IPS-NIHi7 (cell line): ENCODE data around the gene LRP1.

ENCODE experiments used
- DNase-seq: peaks from one replicate; pipeline ENCODE4 v3.0.0; 2012; ENCODE audit warnings: mixed read lengths; ENCODE audit errors: extremely low spot score

The LRP1 gene

GRCh38 chr12:57173683-57174082 is 45.4 kb downstream of the LRP1 start:
- DNase-seq, result no peak

GRCh38 chr12:57175428-57176138 is 47.3 kb downstream of the LRP1 start:
- peak; percentile 93 for DNase-seq

- no peak for DNase-seq
Observed at GRCh38 chr12:57176139-57176477, 47.8 kb downstream of the LRP1 start.

- DNase-seq, result no peak
Observed at GRCh38 chr12:57176846-57177245, 48.6 kb downstream of the LRP1 start.

GRCh38 chr12:57177354-57177753 is 49.1 kb downstream of the LRP1 start:
- no peak for DNase-seq

- no peak for DNase-seq
Observed at GRCh38 chr12:57178213-57178612, 49.9 kb downstream of the LRP1 start.

GRCh38 chr12:57179331-57180086 is 51.2 kb downstream of the LRP1 start:
- no peak for DNase-seq

- no peak for DNase-seq
Observed at GRCh38 chr12:57180321-57180989, 52.2 kb downstream of the LRP1 start.

GRCh38 chr12:57181072-57181471 is 52.8 kb downstream of the LRP1 start:
- DNase-seq, result no peak

- no peak for DNase-seq
Observed at GRCh38 chr12:57181561-57182155, 53.4 kb downstream of the LRP1 start.

- DNase-seq, result peak; percentile 99
Observed at GRCh38 chr12:57182918-57183575, 54.8 kb downstream of the LRP1 start.

GRCh38 chr12:57183939-57184725 is 55.8 kb downstream of the LRP1 start:
- no peak for DNase-seq

GRCh38 chr12:57185403-57185802 is 57.1 kb downstream of the LRP1 start:
- DNase-seq, result no peak

GRCh38 chr12:57185906-57186508 is 57.7 kb downstream of the LRP1 start:
- no peak for DNase-seq

- DNase-seq, result no peak
Observed at GRCh38 chr12:57187222-57188089, 59.2 kb downstream of the LRP1 start.

GRCh38 chr12:57188090-57188425 is 59.8 kb downstream of the LRP1 start:
- no peak for DNase-seq

- DNase-seq, result no peak
Observed at GRCh38 chr12:57190037-57190436, 61.8 kb downstream of the LRP1 start.

GRCh38 chr12:57190821-57191220 is 62.5 kb downstream of the LRP1 start:
- DNase-seq, result no peak

GRCh38 chr12:57191410-57191809 is 63.1 kb downstream of the LRP1 start:
- no peak for DNase-seq

GRCh38 chr12:57192920-57193319 is 64.6 kb downstream of the LRP1 start:
- DNase-seq, result no peak
